AG09319 (cell line): Measurements from ENCODE around the gene DHH.
A peak's percentile ranks its signal among the peaks of the same experiment; 100 is the strongest.

Experiments used
- DNase-seq: peaks from one replicate; pipeline ENCODE4 v3.0.0-alpha.2; 2010; ENCODE audit warnings: low read depth; ENCODE audit errors: extremely low read depth
- TF ChIP-seq, protein P1 (sequence below): IDR thresholded peaks from 2 replicates; pipeline ENCODE4 v1.5.1; 2011; ENCODE audit warnings: low read depth, mild to moderate bottlenecking, inconsistent platforms, low read length, moderate library complexity

DHH gene

DNA sequence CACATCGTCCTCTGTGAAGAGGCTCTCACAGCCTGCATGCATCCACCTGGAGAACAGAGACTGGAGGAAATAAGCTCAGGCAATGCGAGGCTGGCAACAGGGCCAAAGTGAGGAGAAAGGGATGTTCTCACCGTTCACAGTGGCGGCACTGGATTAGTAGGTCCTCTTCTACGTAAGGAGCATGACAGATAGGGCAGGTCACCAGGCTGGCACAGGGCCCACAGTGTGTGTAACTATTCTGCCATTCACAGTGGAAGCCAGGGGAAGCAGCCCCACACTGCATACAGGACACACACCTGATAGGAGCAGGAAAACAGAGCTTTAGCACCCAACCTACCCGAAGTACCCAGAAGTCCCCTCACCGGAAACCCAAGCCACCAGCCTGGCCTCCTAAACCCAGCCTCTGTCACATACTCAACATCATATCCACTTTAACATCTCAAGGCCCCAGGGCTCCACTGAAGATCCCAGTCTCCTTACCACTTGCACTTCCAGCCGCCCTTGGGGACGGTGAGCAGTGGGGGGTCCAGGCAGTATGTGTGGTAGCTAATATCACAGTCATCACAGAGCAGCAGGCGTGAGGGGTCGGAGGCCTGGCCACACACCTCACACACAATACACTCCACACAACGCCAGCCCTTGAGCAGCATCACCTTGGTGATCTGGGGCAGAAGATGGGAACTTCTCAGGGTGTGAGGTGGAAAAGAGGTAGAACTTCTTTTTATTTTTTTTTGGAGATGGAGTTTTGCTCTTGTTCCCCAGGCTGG is 48.3 kb downstream of the DHH start:
- DNase-seq, result no peak
- TF ChIP-seq, protein P1, sequence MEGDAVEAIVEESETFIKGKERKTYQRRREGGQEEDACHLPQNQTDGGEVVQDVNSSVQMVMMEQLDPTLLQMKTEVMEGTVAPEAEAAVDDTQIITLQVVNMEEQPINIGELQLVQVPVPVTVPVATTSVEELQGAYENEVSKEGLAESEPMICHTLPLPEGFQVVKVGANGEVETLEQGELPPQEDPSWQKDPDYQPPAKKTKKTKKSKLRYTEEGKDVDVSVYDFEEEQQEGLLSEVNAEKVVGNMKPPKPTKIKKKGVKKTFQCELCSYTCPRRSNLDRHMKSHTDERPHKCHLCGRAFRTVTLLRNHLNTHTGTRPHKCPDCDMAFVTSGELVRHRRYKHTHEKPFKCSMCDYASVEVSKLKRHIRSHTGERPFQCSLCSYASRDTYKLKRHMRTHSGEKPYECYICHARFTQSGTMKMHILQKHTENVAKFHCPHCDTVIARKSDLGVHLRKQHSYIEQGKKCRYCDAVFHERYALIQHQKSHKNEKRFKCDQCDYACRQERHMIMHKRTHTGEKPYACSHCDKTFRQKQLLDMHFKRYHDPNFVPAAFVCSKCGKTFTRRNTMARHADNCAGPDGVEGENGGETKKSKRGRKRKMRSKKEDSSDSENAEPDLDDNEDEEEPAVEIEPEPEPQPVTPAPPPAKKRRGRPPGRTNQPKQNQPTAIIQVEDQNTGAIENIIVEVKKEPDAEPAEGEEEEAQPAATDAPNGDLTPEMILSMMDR, result no peak

DNA sequence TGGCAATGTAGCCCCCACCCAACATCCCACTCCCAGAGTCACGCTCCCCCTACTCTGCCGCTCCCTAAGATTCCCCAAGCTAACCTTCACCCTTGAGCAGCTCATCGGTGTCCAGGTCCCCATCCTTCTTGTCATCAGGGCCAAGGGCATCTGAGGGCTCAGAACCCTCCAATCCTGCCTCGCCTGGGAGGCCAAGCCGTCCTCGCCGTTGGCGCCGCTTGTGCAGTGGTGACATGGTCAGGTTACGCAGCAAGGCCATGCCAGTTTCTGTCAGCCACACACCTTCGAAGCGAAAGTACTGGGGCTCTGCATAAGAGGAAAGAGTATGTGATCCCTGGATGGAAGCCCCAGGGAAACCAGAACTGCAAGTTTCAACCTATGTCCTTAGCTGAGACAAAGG is 49.9 kb downstream of the DHH start:
- no peak for DNase-seq
- TF ChIP-seq, protein P1, result no peak

DNA sequence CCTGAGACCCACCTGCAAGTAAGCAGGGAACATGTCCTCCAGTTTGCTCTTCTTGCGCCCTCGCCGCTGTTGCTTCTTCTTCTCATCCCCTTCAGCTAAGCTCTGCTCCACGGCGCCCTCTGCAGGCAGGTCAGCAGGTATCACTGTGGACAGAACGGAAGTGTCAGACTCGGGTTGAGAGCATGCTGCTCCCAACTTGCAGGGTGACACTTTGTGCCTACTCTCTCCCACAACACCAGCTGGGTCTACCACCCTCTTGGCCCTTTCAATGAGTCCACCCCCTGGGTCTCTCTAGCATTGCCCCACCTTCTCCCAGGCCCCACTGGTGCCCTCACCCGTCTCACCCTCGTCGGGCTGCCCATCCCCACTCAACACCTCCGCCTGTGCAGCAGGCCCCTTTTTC is 50.7 kb downstream of the DHH start:
- DNase-seq, result no peak
- TF ChIP-seq, protein P1, result peak; percentile 74

DNA sequence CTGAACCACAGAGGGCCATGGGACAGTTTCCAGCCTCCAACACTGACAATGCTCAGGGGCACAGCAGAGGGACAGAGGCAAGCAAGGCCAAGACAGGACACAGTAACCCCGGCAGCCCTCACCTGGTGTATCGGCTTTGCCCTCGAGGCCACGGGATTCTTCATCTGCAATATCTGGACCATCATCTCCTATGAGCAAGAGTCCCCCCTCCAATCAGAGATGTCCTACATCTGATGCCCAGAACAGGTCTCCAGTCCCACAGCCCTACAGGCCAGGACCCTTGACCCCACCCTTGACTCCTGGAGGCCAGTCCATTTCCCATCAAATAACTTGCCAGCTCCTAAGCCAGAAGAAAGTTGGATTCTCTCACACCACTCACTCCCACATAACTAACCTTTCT is 51.4 kb downstream of the DHH start:
- TF ChIP-seq, protein P1, result no peak

DNA sequence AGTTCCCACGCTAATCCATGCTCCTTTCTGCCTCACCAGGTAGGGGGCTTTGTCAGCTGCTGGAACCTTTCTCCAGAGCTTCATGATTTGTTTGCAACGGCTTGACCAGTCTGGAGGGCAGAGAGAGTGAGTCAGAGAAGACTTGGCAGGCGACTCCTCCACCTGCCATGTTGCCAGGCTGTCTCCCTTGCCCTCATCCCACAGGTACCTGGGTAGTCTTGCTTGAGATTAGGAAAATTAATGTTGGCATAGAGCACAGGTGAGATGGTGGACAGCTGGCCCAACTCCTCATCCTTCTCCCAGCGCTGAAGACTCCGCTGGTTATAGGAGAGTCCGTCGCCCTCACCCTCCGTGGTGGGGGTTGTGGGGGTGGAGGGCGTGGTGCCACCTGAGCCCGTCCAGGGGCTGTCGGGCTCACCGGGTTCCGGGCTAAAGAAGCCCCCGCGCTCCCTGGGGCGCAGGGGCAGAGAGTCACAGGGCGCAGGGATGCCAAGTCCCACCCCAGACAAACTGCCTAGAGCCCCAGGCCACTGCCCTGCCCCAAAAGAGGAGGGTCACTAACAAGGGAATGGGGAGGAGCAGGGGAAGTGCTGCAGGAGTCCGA is 52.6 kb downstream of the DHH start:
- TF ChIP-seq, protein P1, result no peak
- DNase-seq, result no peak

More for the DNA sequence above, 51.4 kb downstream of the DHH start:
- no peak for DNase-seq

DNA sequence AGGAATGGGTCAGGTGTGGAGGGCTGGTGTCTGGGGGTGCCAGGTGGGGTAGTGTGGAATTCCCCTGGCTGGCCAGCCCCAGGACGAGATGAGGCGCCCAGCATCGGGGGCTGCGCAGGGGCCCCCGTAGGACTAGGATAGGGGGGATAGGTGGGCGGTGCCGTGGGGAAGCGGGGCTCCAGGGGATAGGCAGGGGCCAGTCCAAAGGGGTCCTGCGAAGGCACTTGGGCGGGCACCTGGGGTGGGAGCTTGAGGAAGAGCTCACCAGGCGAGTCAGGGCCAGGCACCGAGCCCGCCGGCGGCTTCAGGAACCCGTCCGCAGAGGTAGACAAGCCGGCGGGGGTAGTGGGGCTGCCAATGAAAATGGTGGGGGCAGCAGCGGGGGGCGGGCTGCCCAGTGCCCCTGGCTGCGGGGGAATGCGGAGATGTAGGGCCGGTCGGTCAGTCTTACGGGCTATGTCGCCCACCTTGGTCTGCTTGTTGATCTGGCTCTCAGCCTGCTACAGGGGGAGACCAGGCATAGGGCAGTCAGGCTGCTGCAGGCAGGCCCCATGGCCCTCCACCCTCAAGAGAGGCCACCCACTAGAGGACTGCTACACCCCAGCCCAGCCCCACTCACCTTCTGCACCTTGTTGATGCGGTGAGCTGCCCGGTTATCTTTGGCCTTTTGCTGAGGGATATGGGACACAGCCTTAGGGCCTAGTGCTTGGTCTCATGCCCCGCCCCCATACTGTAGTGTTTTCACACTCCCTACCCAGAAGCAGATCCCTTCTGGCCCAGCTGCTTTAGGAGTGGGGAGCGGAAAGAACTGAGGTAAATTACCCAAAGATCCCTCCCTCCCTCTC is 53.3 kb downstream of the DHH start:
- TF ChIP-seq, protein P1, result no peak
- DNase-seq, result no peak
